HUDEP-2 (cell line): ENCODE measurements around the gene FAM3A.

Experiments used
- DNase-seq, 76 experiments: peaks; one replicate each; lab custom pipeline; 2025; ENCODE audit not compliant: unreplicated experiment in 76 of 76; lab: John Stamatoyannopoulos, UW

FAM3A gene

GRCh38 chrX:154483325-154483724 is 32.7 kb downstream of the FAM3A start:
- DNase-seq = no peak

- DNase-seq = no peak
These were observed 33.2 kb downstream of the FAM3A start for GRCh38 chrX:154482786-154483185.

GRCh38 chrX:154481911-154482601 is 34.0 kb downstream of the FAM3A start:
- no peak for DNase-seq

GRCh38 chrX:154481195-154481594 is 34.8 kb downstream of the FAM3A start:
- no peak for DNase-seq

GRCh38 chrX:154478728-154479622 is 37.1 kb downstream of the FAM3A start, which contains the start of gene LAGE3:
LAGE3 (minus strand) TSS chrX:154479281; CDS start chrX:154478915, 366 bp downstream.
- DNase-seq = peak in 75 of 76 experiments; percentile 3 to 95 (median 85)

GRCh38 chrX:154477891-154478477 is 38.0 kb downstream of the FAM3A start:
- DNase-seq = peak in 1 of 76 experiments; percentile 3

GRCh38 chrX:154476821-154477220 is 39.2 kb downstream of the FAM3A start:
- no peak for DNase-seq

- DNase-seq = peak in 2 of 76 experiments; percentile 2 to 4
These were observed 42.3 kb downstream of the FAM3A start for GRCh38 chrX:154473683-154474082.

- DNase-seq = peak in 55 of 76 experiments; percentile 0 to 66 (median 34)
These were observed 43.1 kb downstream of the FAM3A start for GRCh38 chrX:154472685-154473632.

- DNase-seq = no peak
These were observed 44.0 kb downstream of the FAM3A start for GRCh38 chrX:154471839-154472684.

- peak in 16 of 76 experiments; percentile 4 to 43 (median 22) for DNase-seq
These were observed 45.0 kb downstream of the FAM3A start for GRCh38 chrX:154470914-154471568.

- no peak for DNase-seq
These were observed 45.6 kb downstream of the FAM3A start for GRCh38 chrX:154470434-154470833.

GRCh38 chrX:154469880-154470279 is 46.2 kb downstream of the FAM3A start:
- no peak for DNase-seq

- DNase-seq = no peak
These were observed 46.9 kb downstream of the FAM3A start for GRCh38 chrX:154469114-154469513.

- DNase-seq = no peak
These were observed 47.8 kb downstream of the FAM3A start for GRCh38 chrX:154468217-154468616.

GRCh38 chrX:154467556-154467955 is 48.5 kb downstream of the FAM3A start:
- DNase-seq = no peak

- no peak for DNase-seq
These were observed 49.1 kb downstream of the FAM3A start for GRCh38 chrX:154466907-154467306.

- DNase-seq = no peak
These were observed 50.0 kb downstream of the FAM3A start for GRCh38 chrX:154466036-154466435.

GRCh38 chrX:154465601-154466000 is 50.4 kb downstream of the FAM3A start:
- no peak for DNase-seq
